ENCODE measurements around the gene PSMA6.

Gene PSMA6

GRCh38 chr14:35362911-35363374, 70.8 kb downstream of the PSMA6 start:
- DNase-seq (ENCODE audit: low read depth in 1 of 2, low spot score in 1 of 2): no peak
- Histone ChIP-seq H3K4me3 (replicated peaks; ENCODE audit: insufficient read depth, low read length) (no peak overlapping the region), H3K27ac (replicated peaks) (no peak overlapping the region), H3K27me3 (ENCODE audit: insufficient read depth, poor library complexity, severe bottlenecking) (no peaks in the 10 kb centered on the region)
- no peak for TF ChIP-seq POLR2AphosphoS5 (IDR thresholded peaks at IDR 0.05; ENCODE audit: low read depth)
- no peak for TF ChIP-seq SPI1 (IDR thresholded peaks at IDR 0.05; ENCODE audit: borderline replicate concordance, low read depth)
- TF ChIP-seq, protein P1, sequence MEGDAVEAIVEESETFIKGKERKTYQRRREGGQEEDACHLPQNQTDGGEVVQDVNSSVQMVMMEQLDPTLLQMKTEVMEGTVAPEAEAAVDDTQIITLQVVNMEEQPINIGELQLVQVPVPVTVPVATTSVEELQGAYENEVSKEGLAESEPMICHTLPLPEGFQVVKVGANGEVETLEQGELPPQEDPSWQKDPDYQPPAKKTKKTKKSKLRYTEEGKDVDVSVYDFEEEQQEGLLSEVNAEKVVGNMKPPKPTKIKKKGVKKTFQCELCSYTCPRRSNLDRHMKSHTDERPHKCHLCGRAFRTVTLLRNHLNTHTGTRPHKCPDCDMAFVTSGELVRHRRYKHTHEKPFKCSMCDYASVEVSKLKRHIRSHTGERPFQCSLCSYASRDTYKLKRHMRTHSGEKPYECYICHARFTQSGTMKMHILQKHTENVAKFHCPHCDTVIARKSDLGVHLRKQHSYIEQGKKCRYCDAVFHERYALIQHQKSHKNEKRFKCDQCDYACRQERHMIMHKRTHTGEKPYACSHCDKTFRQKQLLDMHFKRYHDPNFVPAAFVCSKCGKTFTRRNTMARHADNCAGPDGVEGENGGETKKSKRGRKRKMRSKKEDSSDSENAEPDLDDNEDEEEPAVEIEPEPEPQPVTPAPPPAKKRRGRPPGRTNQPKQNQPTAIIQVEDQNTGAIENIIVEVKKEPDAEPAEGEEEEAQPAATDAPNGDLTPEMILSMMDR (IDR thresholded peaks at IDR 0.05; ENCODE audit: insufficient read depth, low read length): no peak
- TF ChIP-seq REST (IDR thresholded peaks at IDR 0.05; ENCODE audit: insufficient replicate concordance, low read depth): no peak
- TF ChIP-seq GABPA (IDR thresholded peaks at IDR 0.05; ENCODE audit: low read depth): no peak

GRCh38 chr14:35365130-35366055, 73.2 kb downstream of the PSMA6 start:
- no peak for DNase-seq (ENCODE audit: low read depth in 1 of 2, low spot score in 1 of 2)
- Histone ChIP-seq H3K27ac (replicated peaks) (no peak overlapping the region), H3K4me3 (replicated peaks; ENCODE audit: insufficient read depth, low read length) (no peak overlapping the region), H3K27me3 (ENCODE audit: insufficient read depth, poor library complexity, severe bottlenecking) (no peaks in the 10 kb centered on the region)
- TF ChIP-seq GABPA (IDR thresholded peaks at IDR 0.05; ENCODE audit: low read depth): no peak
- no peak for TF ChIP-seq REST (IDR thresholded peaks at IDR 0.05; ENCODE audit: insufficient replicate concordance, low read depth)
- no peak for TF ChIP-seq SPI1 (IDR thresholded peaks at IDR 0.05; ENCODE audit: borderline replicate concordance, low read depth)
- no peak for TF ChIP-seq POLR2AphosphoS5 (IDR thresholded peaks at IDR 0.05; ENCODE audit: low read depth)
- TF ChIP-seq, protein P1 (IDR thresholded peaks at IDR 0.05; ENCODE audit: insufficient read depth, low read length): no peak

GRCh38 chr14:35366056-35366451, 73.9 kb downstream of the PSMA6 start:
- no peak overlapping the region for H3K27ac ChIP-seq (replicated peaks)
- no peak for DNase-seq (ENCODE audit: low read depth in 1 of 2, low spot score in 1 of 2)
- no peak overlapping the region for H3K4me3 ChIP-seq (replicated peaks; ENCODE audit: insufficient read depth, low read length)
- no peak for TF ChIP-seq SPI1 (IDR thresholded peaks at IDR 0.05; ENCODE audit: borderline replicate concordance, low read depth)
- TF ChIP-seq POLR2AphosphoS5 (IDR thresholded peaks at IDR 0.05; ENCODE audit: low read depth): no peak
- no peak for TF ChIP-seq GABPA (IDR thresholded peaks at IDR 0.05; ENCODE audit: low read depth)
- no peak for TF ChIP-seq REST (IDR thresholded peaks at IDR 0.05; ENCODE audit: insufficient replicate concordance, low read depth)
- H3K27me3 ChIP-seq (ENCODE audit: insufficient read depth, poor library complexity, severe bottlenecking): no peaks in the 10 kb centered on the region
